HG03469 (cell line): ENCODE measurements around the gene LRRC36.

Experiments used
- ATAC-seq: cut with Tn5 transposase; IDR thresholded peaks from one replicate; pipeline ENCODE4 v1.9.1; 2021; ENCODE audit warnings: mild to moderate bottlenecking, moderate library complexity, moderate number of reproducible peaks; ENCODE audit not compliant: unreplicated experiment

LRRC36 gene

GRCh38 chr16:67419931-67420330 lies 93.3 kb downstream of the LRRC36 start:
- no peak for ATAC-seq

- ATAC-seq: no peak
Measured at GRCh38 chr16:67421030-67421429, 94.4 kb downstream of the LRRC36 start.

- ATAC-seq: no peak
Measured at GRCh38 chr16:67423015-67423414, 96.4 kb downstream of the LRRC36 start.

GRCh38 chr16:67423611-67424260 lies 97.1 kb downstream of the LRRC36 start:
- no peak for ATAC-seq

- no peak for ATAC-seq
Measured at GRCh38 chr16:67424261-67424615, 97.6 kb downstream of the LRRC36 start.

GRCh38 chr16:67425061-67425460 lies 98.4 kb downstream of the LRRC36 start:
- no peak for ATAC-seq

GRCh38 chr16:67425580-67425979 lies 99.0 kb downstream of the LRRC36 start:
- no peak for ATAC-seq

- no peak for ATAC-seq
Measured at GRCh38 chr16:67426022-67426421, 99.4 kb downstream of the LRRC36 start.

- ATAC-seq: no peak
Measured at GRCh38 chr16:67426950-67427349, 100.3 kb downstream of the LRRC36 start.

GRCh38 chr16:67428146-67428731 lies 101.6 kb downstream of the LRRC36 start:
- ATAC-seq: no peak

- ATAC-seq: no peak
Measured at GRCh38 chr16:67429053-67429798, 102.6 kb downstream of the LRRC36 start.

GRCh38 chr16:67429799-67430503 lies 103.3 kb downstream of the LRRC36 start:
- no peak for ATAC-seq

- no peak for ATAC-seq
Measured at GRCh38 chr16:67430504-67430976, 103.9 kb downstream of the LRRC36 start.

- no peak for ATAC-seq
Measured at GRCh38 chr16:67430977-67431774, 104.6 kb downstream of the LRRC36 start, which contains the start of gene HSD11B2. HSD11B2 (plus strand) TSS chr16:67431121; CDS start chr16:67431249, 128 bp downstream.

GRCh38 chr16:67431775-67432505 lies 105.3 kb downstream of the LRRC36 start:
- ATAC-seq: no peak

- ATAC-seq: no peak
Measured at GRCh38 chr16:67432506-67432890, 105.9 kb downstream of the LRRC36 start.

- no peak for ATAC-seq
Measured at GRCh38 chr16:67433131-67433719, 106.6 kb downstream of the LRRC36 start.
